Fibroblast of upper back skin (primary cell): ENCODE measurements around the gene NR1I2.

ENCODE experiments used
- DNase-seq: peaks from one replicate; pipeline ENCODE4 v3.0.0-alpha.2; 2013

NR1I2 gene

GRCh38 chr3:119781330-119782198 lies at the start of gene NR1I2:
Gene NR1I2, plus strand, starts transcription at chr3:119782101.
- DNase-seq, result no peak

- no peak for DNase-seq
Measured at GRCh38 chr3:119733812-119734211, 48.1 kb upstream of the NR1I2 start.

- DNase-seq, result no peak
Measured at GRCh38 chr3:119738741-119739140, 43.2 kb upstream of the NR1I2 start.

DNA sequence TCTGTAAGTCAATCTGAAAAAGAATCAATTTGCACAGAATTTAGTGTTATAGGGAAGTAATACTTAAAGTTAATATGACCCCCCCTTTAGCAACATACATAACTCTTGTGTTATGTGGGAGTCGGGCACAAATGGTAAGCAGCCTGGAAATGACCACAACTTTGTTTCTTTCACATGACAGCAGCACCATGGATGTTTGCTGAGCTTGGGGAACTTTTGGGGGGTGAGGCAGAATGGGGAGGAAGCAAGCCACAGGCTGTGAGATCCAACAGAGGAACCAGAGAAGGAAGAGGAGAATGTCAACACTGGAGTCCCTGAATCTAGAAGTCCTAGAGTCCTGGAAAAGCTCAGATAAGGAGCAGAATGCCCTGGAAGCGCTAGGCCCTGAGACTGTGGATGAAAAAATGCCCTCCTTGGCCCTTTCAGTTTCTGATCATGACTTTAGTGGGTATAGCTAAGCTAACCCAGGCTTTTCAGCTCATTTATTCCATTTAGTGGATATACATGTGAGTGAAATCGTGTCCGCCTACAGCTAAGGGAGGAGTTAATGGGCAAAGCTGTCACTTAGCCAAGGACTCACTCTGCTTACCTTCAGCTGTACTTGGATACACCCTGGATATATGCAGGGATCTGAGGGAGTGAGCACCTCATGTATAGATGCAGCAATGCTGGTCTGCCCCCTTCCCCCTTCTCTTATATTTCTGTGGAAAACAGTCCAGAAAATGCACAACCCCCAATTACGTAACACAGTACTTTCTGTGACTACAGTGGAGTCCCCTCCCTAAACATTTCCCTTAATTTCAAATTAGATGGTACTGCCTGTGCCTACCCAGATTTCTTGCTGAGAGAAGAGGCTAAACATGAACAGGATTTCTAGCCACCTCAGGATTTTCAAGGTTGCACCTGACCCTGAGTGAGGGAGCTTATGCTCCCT lies 40.0 kb upstream of the NR1I2 start:
- DNase-seq, result no peak

DNA sequence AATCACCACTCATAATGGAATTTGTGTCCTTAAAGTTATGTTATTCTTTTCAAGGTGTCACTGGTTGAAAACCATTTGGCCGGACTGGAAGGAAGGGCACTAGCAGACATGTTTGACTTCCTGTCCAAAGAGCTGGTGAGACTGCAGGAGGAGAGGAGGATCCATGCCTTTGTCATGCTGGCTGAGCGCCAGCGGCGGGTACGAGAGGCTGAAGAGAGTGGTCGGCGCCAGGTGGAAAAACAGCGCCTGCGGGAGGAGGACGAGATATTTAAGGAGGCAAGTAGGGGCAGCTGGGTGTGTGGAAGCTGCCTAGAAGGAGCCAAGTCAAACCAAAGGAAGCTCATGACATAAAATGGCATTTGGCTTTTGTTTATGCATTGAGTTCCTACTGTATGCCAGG lies 38.0 kb upstream of the NR1I2 start:
- DNase-seq, result no peak

GRCh38 chr3:119745942-119746341 lies 36.0 kb upstream of the NR1I2 start:
- no peak for DNase-seq

DNA sequence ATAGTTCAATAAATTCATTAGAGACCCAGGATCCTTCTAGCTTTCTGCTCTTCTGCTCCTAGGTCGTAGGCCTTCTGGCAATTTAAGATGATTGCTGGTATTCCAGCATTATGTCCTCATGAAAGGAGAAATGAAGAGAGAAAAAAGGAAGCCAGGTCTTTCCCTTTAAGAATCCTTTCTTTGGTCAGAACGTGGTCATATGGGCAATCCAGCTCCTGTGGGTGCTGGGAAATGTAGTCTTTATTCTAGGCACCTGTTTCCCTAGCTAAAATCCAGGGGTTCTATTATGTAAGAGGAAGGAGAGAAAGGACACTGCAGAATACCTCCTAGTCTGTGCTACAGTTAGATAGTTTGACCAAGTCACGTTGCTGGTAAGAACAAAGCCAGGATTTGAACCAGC lies 35.5 kb upstream of the NR1I2 start:
- DNase-seq, result no peak

- no peak for DNase-seq
Measured at GRCh38 chr3:119747357-119747756, 34.5 kb upstream of the NR1I2 start.

- no peak for DNase-seq
Measured at GRCh38 chr3:119748991-119749390, 32.9 kb upstream of the NR1I2 start.

- DNase-seq, result no peak
Measured at GRCh38 chr3:119751423-119751822, 30.5 kb upstream of the NR1I2 start.

DNA sequence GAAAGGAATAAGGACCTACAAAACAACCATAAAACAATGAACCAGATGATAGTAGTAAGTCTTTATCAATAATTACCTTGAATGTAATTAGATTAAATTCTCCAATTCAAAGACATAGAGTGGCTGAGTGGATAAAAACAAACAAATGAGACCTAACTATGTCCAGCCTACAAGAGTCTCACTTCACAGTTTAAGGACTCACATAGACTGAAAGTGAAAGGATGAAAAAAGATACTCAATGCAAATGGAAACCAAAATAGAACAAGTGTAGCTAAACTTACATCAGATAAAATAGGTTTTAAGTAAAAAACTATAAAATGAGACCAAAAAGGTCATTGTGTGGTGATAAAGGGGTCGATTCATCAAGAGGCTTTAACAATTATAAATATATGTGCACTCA lies 21.9 kb upstream of the NR1I2 start:
- no peak for DNase-seq

GRCh38 chr3:119762876-119763275 lies 19.0 kb upstream of the NR1I2 start:
- no peak for DNase-seq

- no peak for DNase-seq
Measured at GRCh38 chr3:119763466-119763865, 18.4 kb upstream of the NR1I2 start.

DNA sequence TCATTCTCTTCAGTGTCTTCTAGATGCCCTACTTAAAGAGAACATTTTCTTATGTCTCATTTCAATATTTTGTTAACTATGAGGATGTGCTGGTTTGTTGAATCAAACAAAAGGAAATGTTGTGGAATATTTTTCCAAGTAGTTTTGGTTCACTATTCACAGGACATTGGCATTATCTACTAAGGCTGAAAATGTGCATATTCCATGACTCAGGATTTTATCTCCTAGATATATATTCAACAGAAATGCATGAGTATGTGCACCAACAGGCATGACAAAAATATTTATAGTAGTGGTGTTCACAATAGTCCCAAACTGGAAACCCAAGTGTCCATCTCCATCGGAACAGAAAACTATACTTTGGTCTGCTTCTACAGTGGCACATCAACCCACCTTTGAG lies 16.7 kb upstream of the NR1I2 start:
- no peak for DNase-seq

DNA sequence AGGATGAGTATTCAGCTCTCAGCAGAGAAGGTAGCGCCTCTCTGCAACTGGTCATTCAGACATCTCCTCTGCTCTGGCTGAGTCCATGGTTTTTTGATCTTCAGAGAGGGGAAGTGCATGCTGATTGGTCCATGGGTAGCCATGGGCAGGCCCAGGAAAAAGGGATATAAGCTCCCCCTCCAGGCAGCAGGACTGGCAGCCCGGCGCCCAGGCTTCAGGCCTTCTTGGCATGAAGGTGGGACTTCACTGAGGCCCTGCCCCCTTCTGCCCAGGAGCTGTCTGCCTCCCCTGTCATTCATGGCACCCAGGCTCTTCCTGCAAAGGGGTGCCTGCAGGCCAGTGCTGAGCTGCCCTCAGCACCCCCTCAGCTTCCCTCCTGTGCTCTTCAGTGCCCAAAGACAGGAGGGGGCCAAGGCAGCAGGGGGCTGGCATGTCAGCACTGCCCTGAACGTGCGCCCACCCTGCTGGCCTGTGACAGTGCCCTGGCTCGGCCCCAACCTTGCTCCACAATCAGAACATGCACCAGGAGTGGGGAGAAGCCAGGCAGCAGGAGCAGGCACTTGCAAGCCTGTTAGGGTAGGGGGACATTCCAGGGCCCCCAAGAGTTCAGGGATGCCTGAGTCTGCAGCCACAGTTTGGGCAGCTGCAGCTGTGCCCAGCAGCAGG lies 13.8 kb upstream of the NR1I2 start:
- DNase-seq, result no peak

- no peak for DNase-seq
Measured at GRCh38 chr3:119768668-119769393, 13.1 kb upstream of the NR1I2 start.

GRCh38 chr3:119769394-119770149 lies 12.3 kb upstream of the NR1I2 start:
- DNase-seq, result no peak

DNA sequence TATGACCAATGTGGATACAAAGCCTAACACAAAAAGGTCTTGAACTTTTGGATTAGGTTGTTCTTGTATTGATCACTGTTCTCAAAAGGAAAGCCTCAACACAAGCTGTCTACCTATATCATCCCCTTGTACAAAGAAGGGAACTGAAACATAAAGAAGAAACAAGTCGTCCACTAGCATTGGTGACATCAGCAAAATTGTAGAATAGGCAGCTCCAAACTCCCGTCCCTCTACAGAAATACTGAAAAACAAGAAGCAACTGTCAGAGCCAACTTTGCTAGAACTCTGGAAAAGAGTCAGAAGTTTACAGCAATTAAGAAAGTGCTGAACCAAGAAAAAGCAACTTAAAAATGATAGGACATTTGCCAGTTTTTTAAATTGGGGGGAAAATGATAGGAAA lies 7.5 kb upstream of the NR1I2 start:
- no peak for DNase-seq

DNA sequence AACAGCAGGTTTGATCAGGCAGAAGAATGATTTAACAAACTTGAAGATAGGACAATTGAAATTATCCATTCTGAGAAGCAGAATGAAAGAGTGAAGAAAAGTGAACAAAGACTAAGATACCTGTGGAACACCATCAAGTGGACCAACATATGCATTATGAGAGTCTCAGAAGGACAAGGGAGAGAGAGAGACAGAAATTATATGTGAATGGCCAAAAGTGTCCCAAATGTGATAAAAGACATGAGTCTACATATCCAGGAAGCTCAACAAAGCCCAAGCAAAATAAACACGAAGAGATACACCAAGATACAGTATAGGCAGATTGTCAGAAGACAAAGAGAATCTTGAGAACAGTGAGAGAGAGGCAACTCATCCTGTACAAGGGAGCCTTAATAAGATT lies 5.6 kb upstream of the NR1I2 start:
- no peak for DNase-seq

DNA sequence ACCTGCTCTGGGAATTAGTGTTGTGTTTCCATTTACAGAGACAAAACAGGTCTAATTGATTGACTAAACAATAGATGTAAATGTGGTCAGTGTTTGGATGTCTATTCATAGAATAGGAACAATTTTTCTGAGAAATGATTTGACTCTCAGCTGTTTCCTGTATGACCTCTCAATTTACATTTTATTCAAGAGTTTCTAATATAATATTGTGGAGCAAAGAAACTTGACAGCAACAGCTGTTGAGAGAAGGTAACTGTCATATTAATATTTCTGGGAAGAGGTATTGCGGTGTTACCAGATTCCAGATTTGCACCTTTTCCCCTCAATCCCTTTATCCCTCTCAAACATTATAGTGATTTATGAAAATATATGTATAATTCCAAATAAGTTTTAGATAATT lies 3.7 kb upstream of the NR1I2 start:
- no peak for DNase-seq

DNA sequence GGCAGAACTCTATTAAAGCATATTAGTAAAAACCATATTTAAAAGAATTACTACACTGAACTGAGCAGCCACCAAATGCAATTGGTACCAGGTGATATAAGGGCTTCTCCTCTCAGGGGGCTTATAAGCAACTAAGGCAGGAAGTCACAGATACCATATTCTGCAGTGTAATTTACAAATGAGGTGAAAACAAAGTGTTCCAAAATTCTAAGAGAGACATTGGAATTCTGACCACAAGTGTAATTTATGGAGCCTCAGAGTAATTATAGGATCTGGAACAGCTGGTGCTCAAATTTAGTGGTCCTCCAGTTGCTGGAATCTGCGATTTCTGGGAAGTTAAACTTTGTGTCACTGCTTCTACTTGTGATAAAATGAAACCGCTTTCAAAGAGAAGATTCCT lies 3.1 kb upstream of the NR1I2 start:
- no peak for DNase-seq
